Measurements from ENCODE around the gene PUM2.
"Not testable (repeated sequence)": the region's sequence is repeated elsewhere in the genome, so short reads cannot be mapped to it uniquely, and the experiment has no call there.

PUM2 gene

GRCh38 chr2:20288642-20289340, 61.9 kb downstream of the PUM2 start:
- Histone ChIP-seq H3K4me3 (ENCODE audit: control insufficient read depth in 1 of 7, extremely low read depth in 1 of 7, insufficient read depth in 4 of 7, low read depth in 2 of 7, low read length in 6 of 7) (no peak overlapping the region), H3K36me3 (ENCODE audit: control insufficient read depth in 4 of 4, insufficient read depth in 4 of 4, low read length in 3 of 4) (peaks cover 15 to 74% (median 43%) of the 10 kb centered on the region in 4 experiments), H3K4me1 (ENCODE audit: control extremely low read depth in 1 of 4, control insufficient read depth in 4 of 4, insufficient read depth in 4 of 4, low read length in 3 of 4) (peaks cover 0 to 11% (median 4%) of the 10 kb centered on the region in 4 experiments), H3K27me3 (replicated peaks in 2 of 5; ENCODE audit: control insufficient read depth in 4 of 5, insufficient read depth in 5 of 5, low read length in 4 of 5) (no peaks in the 10 kb centered on the region), H3K27ac (ENCODE audit: insufficient read depth in 1 of 2, low read depth in 1 of 2, low read length in 2 of 2, poor library complexity in 1 of 2, severe bottlenecking in 2 of 2) (no peak overlapping the region), H3K9me3 (ENCODE audit: control extremely low read depth in 1 of 5, control insufficient read depth in 4 of 5, insufficient read depth in 2 of 5, low read depth in 1 of 5, low read length in 4 of 5) (no peaks in the 10 kb centered on the region)
- 88% methylated on average over 4 of the region's 7 CpGs for WGBS (ENCODE audit: insufficient coverage)
- DNase-seq, result no peak
- CTCF ChIA-PET, result interaction anchor here (0.9 to 2.4 kb wide), 4 partner anchors 8 to 27 kb away, joined by 3 to 12 read pairs (median 4); no protein-coding TSS in a partner anchor
- POLR2A ChIA-PET, result no interaction called here

DNA sequence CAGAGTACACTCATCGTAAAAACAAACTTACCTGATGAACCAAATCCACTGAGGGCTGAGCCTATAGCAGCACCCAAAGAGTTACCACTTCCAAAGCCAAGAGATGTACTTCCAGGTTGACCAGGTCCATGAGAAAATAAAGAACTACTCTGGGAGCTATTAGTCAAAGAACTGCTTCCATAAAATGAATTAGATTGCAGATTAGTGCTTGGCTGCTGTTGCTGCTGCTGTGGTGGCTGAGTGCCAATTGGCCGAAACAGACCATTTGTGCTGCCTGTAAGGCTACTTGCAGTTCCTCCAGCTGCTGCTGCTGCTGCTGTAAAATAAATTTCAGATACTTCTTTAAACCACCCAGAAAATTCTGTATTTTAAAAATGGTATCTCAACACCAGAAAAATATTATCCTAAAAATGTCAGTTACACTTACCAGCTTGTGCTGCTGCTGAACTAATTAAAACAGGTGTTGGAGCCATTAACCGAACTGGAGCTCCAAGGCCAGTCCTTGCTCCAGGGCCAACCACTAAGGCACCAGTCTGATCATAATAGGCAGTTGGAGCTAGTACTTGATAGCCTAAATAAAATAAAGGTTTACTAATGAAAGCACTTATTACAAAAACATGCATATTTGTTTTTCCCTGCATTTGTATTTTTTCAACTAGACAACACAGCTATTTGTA, 67.6 kb downstream of the PUM2 start:
- H3K4me1 ChIP-seq (ENCODE audit: control extremely low read depth in 1 of 4, control insufficient read depth in 4 of 4, insufficient read depth in 4 of 4, low read length in 3 of 4), result peaks cover 0 to 7% (median 4%) of the 10 kb centered on the region in 4 experiments
- H3K27ac ChIP-seq (ENCODE audit: insufficient read depth in 1 of 2, low read depth in 1 of 2, low read length in 2 of 2, poor library complexity in 1 of 2, severe bottlenecking in 2 of 2), result no peak overlapping the region
- CTCF ChIA-PET, result interaction anchor here (0.6 to 3.1 kb wide), 5 partner anchors 8 to 21 kb away, joined by 3 to 10 read pairs (median 4); no protein-coding TSS in a partner anchor
- no peak for DNase-seq
- H3K36me3 ChIP-seq (ENCODE audit: control insufficient read depth in 4 of 4, insufficient read depth in 4 of 4, low read length in 3 of 4), result peaks cover 15 to 78% (median 40%) of the 10 kb centered on the region in 4 experiments
- H3K27me3 ChIP-seq (replicated peaks in 2 of 5; ENCODE audit: control insufficient read depth in 4 of 5, insufficient read depth in 5 of 5, low read length in 4 of 5), result no peaks in the 10 kb centered on the region
- 100% methylated on average over 1 of the region's 3 CpGs for WGBS (ENCODE audit: insufficient coverage)
- no peak overlapping the region for H3K4me3 ChIP-seq (ENCODE audit: control insufficient read depth in 1 of 7, extremely low read depth in 1 of 7, insufficient read depth in 4 of 7, low read depth in 2 of 7, low read length in 6 of 7)
- no peaks in the 10 kb centered on the region for H3K9me3 ChIP-seq (ENCODE audit: control extremely low read depth in 1 of 5, control insufficient read depth in 4 of 5, insufficient read depth in 2 of 5, low read depth in 1 of 5, low read length in 4 of 5)
- POLR2A ChIA-PET, result no interaction called here

DNA sequence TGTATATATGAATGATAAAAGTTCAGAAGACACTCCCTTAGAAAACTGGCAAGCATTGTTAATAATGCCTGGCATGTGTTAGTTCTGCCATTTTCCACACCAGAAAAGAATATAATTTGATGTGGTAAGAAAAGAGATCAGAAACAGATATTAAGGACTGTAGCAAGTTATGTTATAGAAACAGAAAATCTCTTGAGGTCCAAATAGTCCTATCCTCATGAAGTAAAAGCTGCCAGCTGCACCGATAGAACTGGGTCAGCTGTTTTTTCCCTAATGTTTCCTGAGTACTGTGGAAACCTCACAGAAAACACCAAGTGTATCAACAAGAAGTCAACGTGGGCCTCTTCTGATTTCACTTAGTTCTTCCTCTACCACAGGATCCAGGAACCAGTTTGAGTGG, 68.8 kb downstream of the PUM2 start:
- no peak overlapping the region for H3K27ac ChIP-seq (ENCODE audit: insufficient read depth in 1 of 2, low read depth in 1 of 2, low read length in 2 of 2, poor library complexity in 1 of 2, severe bottlenecking in 2 of 2)
- DNase-seq, result no peak
- no peak overlapping the region for H3K4me3 ChIP-seq (ENCODE audit: control insufficient read depth in 1 of 7, extremely low read depth in 1 of 7, insufficient read depth in 4 of 7, low read depth in 2 of 7, low read length in 6 of 7)
- H3K27me3 ChIP-seq (replicated peaks in 2 of 5; ENCODE audit: control insufficient read depth in 4 of 5, insufficient read depth in 5 of 5, low read length in 4 of 5), result no peaks in the 10 kb centered on the region
- H3K9me3 ChIP-seq (ENCODE audit: control extremely low read depth in 1 of 5, control insufficient read depth in 4 of 5, insufficient read depth in 2 of 5, low read depth in 1 of 5, low read length in 4 of 5), result no peaks in the 10 kb centered on the region
- ChIA-PET CTCF (interaction anchor here (0.6 to 2.0 kb wide), 4 partner anchors 9 to 44 kb away, joined by 3 to 10 read pairs (median 4); no protein-coding TSS in a partner anchor), POLR2A (no interaction called here)
- peaks cover 15 to 80% (median 44%) of the 10 kb centered on the region in 4 experiments for H3K36me3 ChIP-seq (ENCODE audit: control insufficient read depth in 4 of 4, insufficient read depth in 4 of 4, low read length in 3 of 4)
- no peaks in the 10 kb centered on the region for H3K4me1 ChIP-seq (ENCODE audit: control extremely low read depth in 1 of 4, control insufficient read depth in 4 of 4, insufficient read depth in 4 of 4, low read length in 3 of 4)
- 100% methylated on average over 1 of the region's 2 CpGs for WGBS (ENCODE audit: insufficient coverage)

DNA sequence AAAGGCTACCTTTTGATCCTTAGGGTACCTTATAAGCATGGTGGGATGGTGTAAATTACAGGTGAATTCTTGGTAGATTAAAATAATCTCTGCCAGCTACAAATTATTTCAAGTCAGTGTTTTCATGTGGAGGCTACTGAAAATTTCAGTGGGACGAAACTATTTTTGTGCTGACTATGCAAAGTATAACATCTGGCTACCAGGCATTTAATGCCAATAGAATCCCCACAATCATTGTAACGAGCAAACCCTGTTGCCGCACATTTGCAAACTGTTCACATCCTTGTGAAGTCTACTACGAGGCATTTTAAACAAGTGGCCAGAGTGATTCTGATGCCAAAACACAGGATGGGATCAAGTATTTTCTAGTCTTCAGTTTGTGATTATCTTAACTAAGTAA, 77.6 kb downstream of the PUM2 start:
- no peak for DNase-seq
- no peak overlapping the region for H3K27ac ChIP-seq (ENCODE audit: insufficient read depth in 1 of 2, low read depth in 1 of 2, low read length in 2 of 2, poor library complexity in 1 of 2, severe bottlenecking in 2 of 2)
- H3K27me3 ChIP-seq (replicated peaks in 2 of 5; ENCODE audit: control insufficient read depth in 4 of 5, insufficient read depth in 5 of 5, low read length in 4 of 5), result no peaks in the 10 kb centered on the region
- no peak overlapping the region for H3K4me3 ChIP-seq (ENCODE audit: control insufficient read depth in 1 of 7, extremely low read depth in 1 of 7, insufficient read depth in 4 of 7, low read depth in 2 of 7, low read length in 6 of 7)
- ChIA-PET POLR2A (no interaction called here), CTCF (no interaction called here)
- H3K9me3 ChIP-seq (ENCODE audit: control extremely low read depth in 1 of 5, control insufficient read depth in 4 of 5, insufficient read depth in 2 of 5, low read depth in 1 of 5, low read length in 4 of 5), result no peaks in the 10 kb centered on the region
- peaks cover 3 to 39% (median 21%) of the 10 kb centered on the region in 4 experiments for H3K36me3 ChIP-seq (ENCODE audit: control insufficient read depth in 4 of 4, insufficient read depth in 4 of 4, low read length in 3 of 4)
- 95% methylated on average over 2 of the region's 4 CpGs for WGBS (ENCODE audit: insufficient coverage)
- no peaks in the 10 kb centered on the region for H3K4me1 ChIP-seq (ENCODE audit: control extremely low read depth in 1 of 4, control insufficient read depth in 4 of 4, insufficient read depth in 4 of 4, low read length in 3 of 4)

DNA sequence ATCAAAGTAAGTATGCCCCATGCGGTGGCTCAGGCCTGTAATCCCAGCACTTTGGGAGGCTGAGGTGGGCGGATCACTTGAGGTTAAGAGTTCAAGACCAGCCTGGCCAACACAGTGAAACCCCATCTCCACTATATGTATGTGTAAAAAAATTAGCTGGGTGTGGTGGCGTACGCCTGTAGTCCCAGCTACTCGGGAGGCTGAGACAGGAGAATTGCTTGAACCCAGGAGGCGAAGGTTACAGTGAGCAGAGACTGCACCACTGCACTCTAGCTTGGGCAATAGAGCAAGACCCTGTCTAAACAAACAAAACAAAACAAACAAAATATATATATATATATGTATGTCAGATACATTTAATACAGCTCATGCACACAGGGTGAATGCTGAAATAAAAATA, 82.3 kb downstream of the PUM2 start:
- no CpG with 5 or more reads among the region's 6 CpGs for WGBS (ENCODE audit: insufficient coverage)
- POLR2A ChIA-PET; H3K27ac ChIP-seq (ENCODE audit: insufficient read depth in 1 of 2, low read depth in 1 of 2, low read length in 2 of 2, poor library complexity in 1 of 2, severe bottlenecking in 2 of 2); DNase-seq; H3K4me1 ChIP-seq (ENCODE audit: control extremely low read depth in 1 of 4, control insufficient read depth in 4 of 4, insufficient read depth in 4 of 4, low read length in 3 of 4); H3K9me3 ChIP-seq (ENCODE audit: control extremely low read depth in 1 of 5, control insufficient read depth in 4 of 5, insufficient read depth in 2 of 5, low read depth in 1 of 5, low read length in 4 of 5); H3K4me3 ChIP-seq (ENCODE audit: control insufficient read depth in 1 of 7, extremely low read depth in 1 of 7, insufficient read depth in 4 of 7, low read depth in 2 of 7, low read length in 6 of 7); H3K27me3 ChIP-seq (replicated peaks in 2 of 5; ENCODE audit: control insufficient read depth in 4 of 5, insufficient read depth in 5 of 5, low read length in 4 of 5): not testable (repeated sequence)
- peaks cover 7 to 36% (median 23%) of the 10 kb centered on the region in 4 experiments for H3K36me3 ChIP-seq (ENCODE audit: control insufficient read depth in 4 of 4, insufficient read depth in 4 of 4, low read length in 3 of 4)
- CTCF ChIA-PET, result interaction anchor here (0.8 to 1.7 kb wide), 5 partner anchors 9 to 23 kb away, joined by 3 to 5 read pairs (median 3); no protein-coding TSS in a partner anchor

GRCh38 chr2:20267529-20267928, 83.1 kb downstream of the PUM2 start:
- Histone ChIP-seq H3K27me3 (replicated peaks in 2 of 5; ENCODE audit: control insufficient read depth in 4 of 5, insufficient read depth in 5 of 5, low read length in 4 of 5) (no peaks in the 10 kb centered on the region), H3K36me3 (ENCODE audit: control insufficient read depth in 4 of 4, insufficient read depth in 4 of 4, low read length in 3 of 4) (peaks cover 10 to 42% (median 24%) of the 10 kb centered on the region in 4 experiments), H3K4me1 (ENCODE audit: control extremely low read depth in 1 of 4, control insufficient read depth in 4 of 4, insufficient read depth in 4 of 4, low read length in 3 of 4) (no peaks in the 10 kb centered on the region), H3K9me3 (ENCODE audit: control extremely low read depth in 1 of 5, control insufficient read depth in 4 of 5, insufficient read depth in 2 of 5, low read depth in 1 of 5, low read length in 4 of 5) (no peaks in the 10 kb centered on the region), H3K27ac (ENCODE audit: insufficient read depth in 1 of 2, low read depth in 1 of 2, low read length in 2 of 2, poor library complexity in 1 of 2, severe bottlenecking in 2 of 2) (no peak overlapping the region), H3K4me3 (ENCODE audit: control insufficient read depth in 1 of 7, extremely low read depth in 1 of 7, insufficient read depth in 4 of 7, low read depth in 2 of 7, low read length in 6 of 7) (no peak overlapping the region)
- POLR2A ChIA-PET, result no interaction called here
- no peak for DNase-seq
- CTCF ChIA-PET, result interaction anchor here (1.4 kb wide), 1 partner anchor 23 kb away, joined by 3 read pairs; no protein-coding TSS in a partner anchor
- WGBS (ENCODE audit: insufficient coverage), result 83% methylated on average over 1 of the region's 2 CpGs

- H3K4me3 ChIP-seq (ENCODE audit: control insufficient read depth in 1 of 7, extremely low read depth in 1 of 7, insufficient read depth in 4 of 7, low read depth in 2 of 7, low read length in 6 of 7), result no peak overlapping the region
- POLR2A ChIA-PET, result no interaction called here
- H3K4me1 ChIP-seq (ENCODE audit: control extremely low read depth in 1 of 4, control insufficient read depth in 4 of 4, insufficient read depth in 4 of 4, low read length in 3 of 4), result no peaks in the 10 kb centered on the region
- CTCF ChIA-PET, result interaction anchor here (1.4 kb wide), 2 partner anchors 11 to 22 kb away, joined by 3 to 4 read pairs; no protein-coding TSS in a partner anchor
- H3K36me3 ChIP-seq (ENCODE audit: control insufficient read depth in 4 of 4, insufficient read depth in 4 of 4, low read length in 3 of 4), result peaks cover 25 to 53% (median 35%) of the 10 kb centered on the region in 4 experiments
- 100% methylated on average over 2 of the region's 2 CpGs for WGBS (ENCODE audit: insufficient coverage)
- H3K27me3 ChIP-seq (replicated peaks in 2 of 5; ENCODE audit: control insufficient read depth in 4 of 5, insufficient read depth in 5 of 5, low read length in 4 of 5), result no peaks in the 10 kb centered on the region
- no peaks in the 10 kb centered on the region for H3K9me3 ChIP-seq (ENCODE audit: control extremely low read depth in 1 of 5, control insufficient read depth in 4 of 5, insufficient read depth in 2 of 5, low read depth in 1 of 5, low read length in 4 of 5)
- no peak overlapping the region for H3K27ac ChIP-seq (ENCODE audit: insufficient read depth in 1 of 2, low read depth in 1 of 2, low read length in 2 of 2, poor library complexity in 1 of 2, severe bottlenecking in 2 of 2)
- DNase-seq, result no peak
Observed at GRCh38 chr2:20264629-20265028, 86.0 kb downstream of the PUM2 start.
